Vagina (tissue), 2 donors: Measurements from ENCODE around the gene IRF8. TPM values are rescaled to one million over a fixed set of nuclear protein-coding genes. Genes with fewer than 3 reads are reported as not detected.

Source experiments
- DNase-seq, 2 donors: peaks; one replicate each; pipeline ENCODE4 v3.0.0-alpha.2; 2017; ENCODE audit errors: extremely low spot score in 2 of 2
- H3K27ac ChIP-seq: fragments of 200-600 bp; sonication (generic); one replicate; pipeline ENCODE4 v1.5.1; 2019
- H3K27me3 ChIP-seq: fragments of 200-600 bp; sonication (generic); one replicate; pipeline ENCODE4 v1.5.1; 2019
- H3K36me3 ChIP-seq, 2 donors: fragments of 200-600 bp; sonication (generic); one replicate each; pipeline ENCODE4 v1.5.1; 2017 to 2019
- H3K4me1 ChIP-seq: fragments of 200-600 bp; sonication (generic); one replicate; pipeline ENCODE4 v1.5.1; 2019
- H3K4me3 ChIP-seq, 2 donors: fragments of 200-600 bp; sonication (generic); 1 replicate in 1 of 2; 2 replicates in 1 of 2; pipeline ENCODE4 v1.5.1; 2016 to 2019
- H3K9me3 ChIP-seq: fragments of 200-600 bp; sonication (generic); one replicate; pipeline ENCODE4 v1.5.1; 2019
- CTCF ChIP-seq, 3 experiments: fragments of 450-650 bp in 2 of 3; fragments of 200-600 bp in 1 of 3; sonication (generic) in 1 of 3; IDR thresholded peaks; one replicate each; pipeline ENCODE4 v1.5.1; 2017 to 2019; ENCODE audit warnings: antibody characterized with exemption in 3 of 3, mild to moderate bottlenecking in 2 of 3, moderate library complexity in 2 of 3
- POLR2A ChIP-seq, 2 donors: fragments of 450-650 bp; IDR thresholded peaks; one replicate each; pipeline ENCODE4 v1.6.1; 2017; ENCODE audit warnings: antibody characterized with exemption in 2 of 2, mild to moderate bottlenecking in 2 of 2, moderate library complexity in 2 of 2
- POLR2AphosphoS5 ChIP-seq, 2 donors: sonication (generic); formaldehyde crosslinking; IDR thresholded peaks; one replicate each; pipeline ENCODE4 v1.9.0; 2017; ENCODE audit warnings: antibody characterized with exemption in 2 of 2, mild to moderate bottlenecking in 2 of 2, low read depth in 1 of 2; ENCODE audit not compliant: insufficient read depth in 1 of 2
- intact Hi-C: fragments of 100-400 bp; cut with DNase I; formaldehyde crosslinking; loops from one replicate; pipeline ENCODE4 v1.15.1; 2023
- total RNA-seq: library from RNA; depleted of rRNA; stranded (reverse); fragments of >200 nt; gene quantifications from one replicate; pipeline ENCODE4 v1.2.3, GENCODE V29; 2016

IRF8 gene
- total RNA-seq, 1 donor from 2014 or later = 7.6 TPM

GRCh38 chr16:85923153-85924021, 24.4 kb downstream of the IRF8 start:
- H3K27ac ChIP-seq = no peak overlapping the region
- TF ChIP-seq CTCF (IDR thresholded peaks at IDR 0.05) (no peak), POLR2AphosphoS5 (IDR thresholded peaks at IDR 0.05; ENCODE audit: insufficient read depth in 1 of 2, low read depth in 1 of 2) (no peak)
- no peaks in the 10 kb centered on the region for H3K9me3 ChIP-seq
- H3K36me3 ChIP-seq = no peaks in the 10 kb centered on the region
- H3K27me3 ChIP-seq = no peaks in the 10 kb centered on the region
- H3K4me3 ChIP-seq = no peak overlapping the region
- no peak for DNase-seq
- peaks cover 8% of the 10 kb centered on the region for H3K4me1 ChIP-seq
- intact Hi-C loops = no loop called here

GRCh38 chr16:85924675-85925074, 25.7 kb downstream of the IRF8 start:
- Histone ChIP-seq H3K27me3 (no peaks in the 10 kb centered on the region), H3K36me3 (no peaks in the 10 kb centered on the region), H3K4me3 (no peak overlapping the region), H3K27ac (no peak overlapping the region), H3K4me1 (peaks cover 8% of the 10 kb centered on the region), H3K9me3 (no peaks in the 10 kb centered on the region)
- no peak for DNase-seq
- no peak for TF ChIP-seq POLR2AphosphoS5 (IDR thresholded peaks at IDR 0.05; ENCODE audit: insufficient read depth in 1 of 2, low read depth in 1 of 2)
- no peak for TF ChIP-seq CTCF (IDR thresholded peaks at IDR 0.05)
- no peak for TF ChIP-seq POLR2A (IDR thresholded peaks at IDR 0.05)
- intact Hi-C loops = no loop called here

- TF ChIP-seq CTCF (IDR thresholded peaks at IDR 0.05) (no peak), POLR2AphosphoS5 (IDR thresholded peaks at IDR 0.05; ENCODE audit: insufficient read depth in 1 of 2, low read depth in 1 of 2) (no peak)
- intact Hi-C loops = no loop called here
- Histone ChIP-seq H3K9me3 (no peaks in the 10 kb centered on the region), H3K27ac (no peak overlapping the region), H3K36me3 (no peaks in the 10 kb centered on the region), H3K4me3 (no peak overlapping the region), H3K27me3 (no peaks in the 10 kb centered on the region), H3K4me1 (peaks cover 8% of the 10 kb centered on the region)
- no peak for DNase-seq
Measured at GRCh38 chr16:85926370-85926769, 27.4 kb downstream of the IRF8 start.

GRCh38 chr16:85927371-85927770, 28.4 kb downstream of the IRF8 start:
- no peak overlapping the region for H3K27ac ChIP-seq
- no peaks in the 10 kb centered on the region for H3K36me3 ChIP-seq
- TF ChIP-seq CTCF (IDR thresholded peaks at IDR 0.05) (no peak), POLR2A (IDR thresholded peaks at IDR 0.05) (no peak), POLR2AphosphoS5 (IDR thresholded peaks at IDR 0.05; ENCODE audit: insufficient read depth in 1 of 2, low read depth in 1 of 2) (no peak)
- no peak overlapping the region for H3K4me3 ChIP-seq
- H3K4me1 ChIP-seq = peaks cover 8% of the 10 kb centered on the region
- intact Hi-C loops = no loop called here
- H3K27me3 ChIP-seq = no peaks in the 10 kb centered on the region
- no peak for DNase-seq
- H3K9me3 ChIP-seq = no peaks in the 10 kb centered on the region

- Histone ChIP-seq H3K36me3 (no peaks in the 10 kb centered on the region), H3K4me3 (no peak overlapping the region), H3K27ac (no peak overlapping the region), H3K9me3 (no peaks in the 10 kb centered on the region), H3K27me3 (no peaks in the 10 kb centered on the region), H3K4me1 (peaks cover 8% of the 10 kb centered on the region)
- DNase-seq = no peak
- intact Hi-C loops = no loop called here
- no peak for TF ChIP-seq CTCF (IDR thresholded peaks at IDR 0.05)
- TF ChIP-seq POLR2A (IDR thresholded peaks at IDR 0.05) = no peak
- TF ChIP-seq POLR2AphosphoS5 (IDR thresholded peaks at IDR 0.05; ENCODE audit: insufficient read depth in 1 of 2, low read depth in 1 of 2) = no peak
Measured at GRCh38 chr16:85927959-85928358, 29.0 kb downstream of the IRF8 start.
